ENCODE data around the gene SETBP1. TPM values are rescaled to one million over a fixed set of nuclear protein-coding genes. Genes with fewer than 3 reads are reported as not detected.

SETBP1 gene
- total RNA-seq, 2 donors from 2014 or later: 9.8 to 16.7 TPM

DNA sequence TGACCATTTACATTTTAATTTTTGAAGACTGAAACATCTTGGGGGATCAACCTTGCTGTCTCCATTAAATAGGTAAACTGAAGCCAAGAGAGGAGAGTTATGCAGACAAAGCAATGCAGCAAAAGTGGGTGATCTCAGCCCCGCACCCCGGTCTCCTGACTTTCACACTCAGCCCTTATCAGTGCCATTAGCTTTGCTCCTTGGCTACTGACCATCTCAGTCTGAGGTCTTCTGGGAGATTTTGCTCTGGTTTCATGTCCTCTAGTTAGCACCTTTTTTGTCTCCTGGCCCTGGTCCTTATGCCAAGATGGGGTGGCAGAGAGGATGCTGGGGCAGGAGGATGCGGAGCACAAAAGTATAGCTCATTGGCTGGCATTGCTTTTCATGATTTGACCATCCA is 61.4 kb downstream of the SETBP1 start:
- no peak for DNase-seq
- intact Hi-C loops (cut with DNase I): no loop called here
- ATAC-seq: no peak

DNA sequence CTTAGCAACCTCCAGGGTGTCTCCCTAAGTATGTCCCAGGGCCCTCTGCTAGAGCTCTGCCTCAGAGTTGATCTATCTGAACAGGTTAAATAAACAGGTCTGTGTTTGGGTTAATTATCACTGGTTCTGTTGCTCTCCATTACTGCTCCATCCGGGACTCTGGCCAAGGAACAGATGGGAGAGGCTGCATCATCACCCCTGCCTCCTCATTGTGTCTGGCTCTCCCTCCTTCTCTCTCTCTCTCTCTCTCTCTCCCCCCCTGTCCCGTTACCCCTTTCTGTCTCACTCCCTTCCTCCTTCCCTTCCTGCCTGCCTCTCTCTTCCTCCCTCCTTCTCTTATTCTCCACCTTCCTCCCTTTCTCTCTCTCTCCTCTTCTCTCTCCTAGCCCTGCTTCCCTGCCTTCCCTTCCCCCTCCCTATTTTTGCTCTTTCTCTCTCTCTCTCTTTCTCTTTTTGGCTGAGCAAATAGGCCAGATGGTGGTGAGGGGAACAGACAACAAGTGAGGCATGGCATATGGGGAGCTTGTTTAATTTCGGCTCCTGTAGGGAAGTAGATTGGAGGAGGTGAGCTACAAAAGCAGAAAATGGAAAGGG is 62.1 kb downstream of the SETBP1 start:
- DNase-seq (peak; percentile 61), ATAC-seq (peak; percentile 45 to 87)
- intact Hi-C loops (cut with DNase I): no loop called here

DNA sequence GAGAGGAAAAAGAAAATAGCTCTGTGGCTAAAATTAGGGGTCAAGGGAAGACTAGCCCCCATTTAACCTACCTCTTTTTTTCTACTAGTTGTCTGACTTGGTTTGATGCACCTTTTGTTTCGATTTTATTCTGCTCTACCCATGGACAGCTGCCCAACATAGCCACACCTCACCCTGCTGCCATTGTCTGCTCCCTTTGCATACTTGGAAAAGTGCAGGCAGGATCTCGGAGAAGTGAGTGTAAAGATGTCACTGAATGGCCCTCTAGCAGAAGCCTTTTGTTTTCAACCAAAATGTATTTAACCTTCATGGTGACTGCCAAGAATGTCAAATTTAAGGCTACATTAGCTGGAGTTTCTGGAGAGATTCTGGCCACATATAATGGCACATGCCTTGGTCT is 62.9 kb downstream of the SETBP1 start:
- DNase-seq (no peak), ATAC-seq (no peak)
- intact Hi-C loops (cut with DNase I): no loop called here

GRCh38 chr18:44744161-44745121 is 63.8 kb downstream of the SETBP1 start:
- intact Hi-C loops (cut with DNase I): no loop called here

DNA sequence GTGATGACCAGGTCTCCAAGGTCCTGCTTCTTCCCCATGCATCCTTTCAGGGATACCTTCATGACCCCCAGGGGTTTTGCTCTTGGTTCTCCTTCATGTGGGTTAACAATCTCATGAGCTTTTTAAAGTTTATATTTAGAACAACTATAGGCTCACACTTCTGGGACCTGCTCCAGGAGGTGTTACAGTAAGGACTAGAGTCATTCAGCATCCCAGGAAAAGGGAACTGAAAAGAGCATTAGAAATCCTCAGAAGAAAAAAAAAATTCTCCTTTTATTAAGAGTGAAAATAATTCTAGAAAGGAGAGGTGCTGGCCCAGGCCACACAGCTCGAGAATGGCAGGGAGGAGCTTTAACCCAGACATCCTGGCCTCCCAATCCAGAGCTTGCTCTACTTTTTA is 66.5 kb downstream of the SETBP1 start:
- intact Hi-C loops (cut with DNase I): no loop called here
- ATAC-seq (no peak), DNase-seq (no peak)

More at GRCh38 chr18:44744161-44745121, 63.8 kb downstream of the SETBP1 start:
- DNase-seq (no peak), ATAC-seq (peak; percentile 25 to 58)

DNA sequence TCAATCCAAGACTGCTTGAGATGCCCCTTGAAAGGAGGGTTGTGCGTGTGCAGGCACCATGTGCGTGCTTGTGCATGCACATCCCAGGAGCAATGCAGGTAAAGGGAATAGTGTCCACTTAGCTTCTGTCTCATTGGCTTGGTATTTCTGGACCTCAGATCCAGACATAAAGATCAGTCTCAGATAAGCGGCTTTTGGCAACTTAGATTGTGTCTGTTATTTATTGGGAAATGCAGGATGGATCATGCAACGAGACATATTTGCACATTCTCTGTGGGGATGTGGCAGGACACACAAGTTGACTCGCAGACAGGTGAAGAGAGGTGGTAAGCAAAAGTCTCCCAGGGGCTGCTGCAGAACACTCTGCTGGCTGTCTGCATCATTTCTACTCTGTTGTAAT is 67.9 kb downstream of the SETBP1 start:
- no peak for ATAC-seq
- intact Hi-C loops (cut with DNase I): no loop called here

GRCh38 chr18:44750774-44751173 is 70.1 kb downstream of the SETBP1 start:
- no peak for ATAC-seq
- intact Hi-C loops (cut with DNase I): no loop called here
- no peak for DNase-seq

More for the DNA sequence above, 67.9 kb downstream of the SETBP1 start:
- DNase-seq: no peak

- intact Hi-C loops (cut with DNase I): no loop called here
- no peak for ATAC-seq
- no peak for DNase-seq
Measured at GRCh38 chr18:44754567-44754966, 73.9 kb downstream of the SETBP1 start.

DNA sequence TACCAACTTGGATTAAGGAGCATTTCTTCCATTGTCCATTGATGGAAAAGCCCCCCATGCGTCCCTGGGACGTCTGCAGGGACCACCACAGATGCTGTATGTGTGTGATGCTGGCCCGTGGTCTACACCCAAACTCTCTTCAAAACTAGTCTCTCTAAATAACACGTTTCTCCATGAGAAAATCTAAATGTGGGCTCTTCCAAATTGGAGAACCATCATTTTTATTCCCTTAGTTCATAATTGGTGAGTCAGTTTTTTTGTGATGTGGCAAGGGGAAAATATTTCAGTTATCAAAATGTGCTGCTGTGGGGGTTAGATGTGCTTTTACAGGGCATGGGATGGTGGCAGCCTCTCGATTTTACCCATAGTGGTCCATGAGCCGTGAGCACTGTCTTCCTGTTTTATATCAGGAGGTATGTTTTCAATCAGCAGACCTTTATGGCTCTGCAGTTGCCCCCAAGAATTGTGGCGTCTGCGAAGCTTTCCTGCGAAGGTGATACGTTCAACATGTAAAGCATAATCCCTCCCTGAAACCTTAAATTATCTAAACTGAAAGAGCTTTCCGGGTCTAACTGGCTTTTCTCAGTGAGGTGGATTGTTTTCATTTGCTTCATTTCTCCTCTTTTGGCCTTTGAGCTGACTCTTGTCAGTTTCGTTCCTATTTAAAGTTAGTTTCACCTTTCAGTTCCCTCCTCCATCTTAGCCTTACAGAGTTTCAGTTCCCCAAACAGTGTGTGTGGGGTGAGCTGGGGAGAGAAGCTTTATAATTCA is 78.4 kb downstream of the SETBP1 start:
- intact Hi-C loops (cut with DNase I): no loop called here
- DNase-seq: no peak
- ATAC-seq: peak in 1 of 2 donors; percentile 40

DNA sequence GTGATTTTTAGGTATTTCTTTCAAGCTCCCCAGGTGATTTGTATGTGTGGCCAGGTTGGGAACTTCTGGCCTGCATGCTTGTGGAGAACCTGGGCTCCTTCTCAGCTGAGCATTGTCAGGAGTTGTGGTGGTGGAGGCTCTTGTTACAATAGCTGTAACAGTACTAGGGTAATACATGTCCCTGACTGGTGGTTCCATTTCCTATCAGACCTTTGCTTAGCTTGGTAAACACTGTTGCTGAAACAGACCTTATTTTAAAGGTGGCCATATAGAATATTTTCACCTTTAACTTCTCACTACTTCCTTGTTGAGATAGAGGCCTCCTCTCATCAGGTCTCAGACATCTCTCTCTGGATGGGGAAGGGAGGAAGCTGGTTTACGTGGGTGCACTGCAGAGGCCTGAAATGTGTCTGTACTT is 79.2 kb downstream of the SETBP1 start:
- ATAC-seq: no peak
- DNase-seq: no peak
- intact Hi-C loops (cut with DNase I): no loop called here

GRCh38 chr18:44761812-44762211 is 81.1 kb downstream of the SETBP1 start:
- intact Hi-C loops (cut with DNase I): no loop called here
- no peak for DNase-seq
- peak in 1 of 2 donors; percentile 43 for ATAC-seq

DNA sequence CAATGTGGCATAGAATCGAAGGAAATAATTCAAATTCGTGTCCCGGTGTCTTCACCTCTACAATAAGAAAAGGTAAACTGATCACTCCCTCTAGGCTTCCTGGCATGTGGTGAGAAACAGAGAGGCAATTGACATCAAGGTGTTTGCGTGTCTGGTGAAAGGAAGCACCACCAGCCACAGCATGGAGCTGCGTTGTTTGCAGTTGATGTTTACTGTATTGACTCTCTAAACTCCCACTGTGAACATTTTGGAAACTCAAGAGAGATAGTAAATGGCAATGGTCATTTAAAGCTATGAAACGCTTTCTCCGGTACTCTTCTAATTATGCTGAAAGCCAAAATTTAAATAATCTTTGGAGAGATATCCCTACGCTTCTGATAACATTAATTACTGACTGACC is 82.6 kb downstream of the SETBP1 start:
- DNase-seq (no peak), ATAC-seq (no peak)
- intact Hi-C loops (cut with DNase I): no loop called here

DNA sequence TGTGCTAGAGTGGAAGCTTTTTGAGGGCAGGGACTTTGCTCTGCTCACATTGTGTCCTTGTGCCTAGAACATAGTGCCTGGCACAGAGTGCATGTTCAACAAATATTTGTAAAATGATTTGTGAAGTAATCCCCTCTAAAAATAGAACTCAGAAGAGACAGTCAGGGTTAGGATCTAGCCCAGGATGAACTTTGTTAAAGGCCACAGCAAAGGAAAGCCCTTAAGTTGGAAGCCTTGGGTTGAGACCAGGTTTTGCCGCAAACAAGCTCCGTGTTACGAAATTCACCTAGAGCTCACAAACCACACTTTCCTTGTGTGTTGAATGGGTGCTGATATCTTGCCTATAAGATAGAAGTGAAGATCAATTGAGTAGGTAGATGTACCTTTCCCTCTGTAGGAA is 84.2 kb downstream of the SETBP1 start:
- no peak for ATAC-seq
- intact Hi-C loops (cut with DNase I): no loop called here
- DNase-seq: no peak

GRCh38 chr18:44765456-44765855 is 84.8 kb downstream of the SETBP1 start:
- no peak for DNase-seq
- intact Hi-C loops (cut with DNase I): no loop called here
- no peak for ATAC-seq

- DNase-seq (no peak), ATAC-seq (no peak)
- intact Hi-C loops (cut with DNase I): no loop called here
Measured at GRCh38 chr18:44766450-44766849, 85.8 kb downstream of the SETBP1 start.

DNA sequence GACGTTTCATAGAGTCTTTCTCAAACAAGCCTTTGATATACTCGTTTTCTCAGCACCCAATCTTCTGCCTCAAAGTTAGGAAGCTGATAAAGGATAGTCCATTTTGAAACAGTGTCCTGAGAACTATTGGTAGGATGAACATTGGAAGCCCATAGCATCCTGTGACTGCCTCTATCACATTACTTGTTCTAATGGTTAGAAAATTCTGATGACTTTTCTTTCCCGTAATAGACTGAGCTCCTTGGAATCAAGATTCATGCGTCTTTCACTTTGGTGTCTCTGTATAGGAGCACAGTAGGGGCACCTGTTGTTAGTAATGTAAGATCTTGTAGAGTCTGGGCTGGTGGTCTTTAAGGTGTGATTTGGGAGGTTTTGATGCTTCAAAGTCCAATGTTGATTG is 87.1 kb downstream of the SETBP1 start:
- intact Hi-C loops (cut with DNase I): no loop called here
- no peak for DNase-seq
- ATAC-seq: no peak

GRCh38 chr18:44770641-44771040 is 90.0 kb downstream of the SETBP1 start:
- DNase-seq (no peak), ATAC-seq (no peak)
- intact Hi-C loops (cut with DNase I): no loop called here

GRCh38 chr18:44771572-44771955 is 90.9 kb downstream of the SETBP1 start:
- intact Hi-C loops (cut with DNase I): no loop called here
- no peak for ATAC-seq

GRCh38 chr18:44771956-44772917 is 91.5 kb downstream of the SETBP1 start:
- DNase-seq (peak; percentile 43), ATAC-seq (peak; percentile 56 to 59)
- intact Hi-C loops (cut with DNase I): no loop called here

More at GRCh38 chr18:44771572-44771955, 90.9 kb downstream of the SETBP1 start:
- no peak for DNase-seq

Data from left cardiac atrium (tissue), 4 donors.